Trophoblast cell (in vitro differentiated cells and primary cell): ENCODE results near the gene BAZ1B.
"Not testable (repeated sequence)": the region's sequence is repeated elsewhere in the genome, so short reads cannot be mapped to it uniquely, and the experiment has no call there.

Experiments used
- DNase-seq, 2 donors: peaks; one replicate each; pipeline ENCODE4 v3.0.0-alpha.2; 2016
- H2AFZ ChIP-seq: 2 replicates; pipeline ENCODE4 v1.6.1; 2013; ENCODE audit warnings: low read length, moderate library complexity, mild to moderate bottlenecking; ENCODE audit not compliant: insufficient read depth, poor library complexity
- H2AK5ac ChIP-seq: 2 replicates; pipeline ENCODE4 v1.6.1; 2013; ENCODE audit warnings: mild to moderate bottlenecking, low read length
- H2BK120ac ChIP-seq: 2 replicates; pipeline ENCODE4 v1.6.1; 2013; ENCODE audit warnings: low read length, mild to moderate bottlenecking, moderate library complexity; ENCODE audit not compliant: insufficient read depth, poor library complexity
- H2BK12ac ChIP-seq: 2 replicates; pipeline ENCODE4 v1.6.1; 2013; ENCODE audit warnings: mild to moderate bottlenecking, low read length, moderate library complexity
- H2BK5ac ChIP-seq: 2 replicates; pipeline ENCODE4 v1.6.1; 2013; ENCODE audit warnings: low read length, low read depth, moderate library complexity, mild to moderate bottlenecking; ENCODE audit not compliant: poor library complexity
- H3K14ac ChIP-seq: 2 replicates; pipeline ENCODE4 v1.6.1; 2013; ENCODE audit warnings: mild to moderate bottlenecking, low read length
- H3K18ac ChIP-seq: 2 replicates; pipeline ENCODE4 v1.6.1; 2013; ENCODE audit warnings: mild to moderate bottlenecking, low read length
- H3K23ac ChIP-seq: 2 replicates; pipeline ENCODE4 v1.6.1; 2013; ENCODE audit warnings: low read length
- H3K27ac ChIP-seq: 2 replicates; pipeline ENCODE4 v1.5.1; 2013; ENCODE audit warnings: low read depth, mild to moderate bottlenecking, inconsistent platforms, low read length, moderate library complexity
- H3K27me3 ChIP-seq: 2 replicates; pipeline ENCODE4 v1.6.1; 2013; ENCODE audit warnings: inconsistent platforms, mild to moderate bottlenecking, low read length, moderate library complexity; ENCODE audit not compliant: insufficient read depth
- H3K36me3 ChIP-seq, 2 experiments: 1 replicate in 1 of 2; 2 replicates in 1 of 2; pipeline ENCODE4 v1.6.1; 2013; ENCODE audit warnings: low read length in 2 of 2, mild to moderate bottlenecking in 2 of 2, moderate library complexity in 1 of 2; ENCODE audit not compliant: insufficient read depth in 2 of 2, control insufficient read depth in 1 of 2
- H3K4ac ChIP-seq: 2 replicates; pipeline ENCODE4 v1.6.1; 2013; ENCODE audit warnings: low read depth, mild to moderate bottlenecking, low read length, moderate library complexity
- H3K4me1 ChIP-seq, 2 experiments: 1 replicate in 1 of 2; 2 replicates in 1 of 2; pipeline ENCODE4 v1.6.1; 2013; ENCODE audit warnings: low read length in 2 of 2, mild to moderate bottlenecking in 2 of 2, moderate library complexity in 1 of 2; ENCODE audit not compliant: insufficient read depth in 2 of 2, control insufficient read depth in 1 of 2
- H3K4me2 ChIP-seq: 2 replicates; pipeline ENCODE4 v1.6.1; 2013; ENCODE audit warnings: inconsistent platforms, mild to moderate bottlenecking, low read length, moderate library complexity
- H3K4me3 ChIP-seq: 2 replicates; pipeline ENCODE4 v1.5.1; 2013; ENCODE audit warnings: mild to moderate bottlenecking, low read depth, low read length, inconsistent platforms
- H3K79me1 ChIP-seq: one replicate; pipeline ENCODE4 v1.6.1; 2013; ENCODE audit warnings: low read length
- H3K79me2 ChIP-seq: 2 replicates; pipeline ENCODE4 v1.6.1; 2013; ENCODE audit warnings: low read length, mild to moderate bottlenecking; ENCODE audit not compliant: control insufficient read depth, insufficient read depth, poor library complexity
- H3K9ac ChIP-seq: 2 replicates; pipeline ENCODE4 v1.6.1; 2013; ENCODE audit warnings: mild to moderate bottlenecking, low read length
- H3K9me3 ChIP-seq: 2 replicates; pipeline ENCODE4 v1.6.1; 2013; ENCODE audit warnings: low read depth, mild to moderate bottlenecking, control low read depth, inconsistent platforms, low read length; ENCODE audit not compliant: insufficient read depth
- H4K12ac ChIP-seq: 2 replicates; pipeline ENCODE4 v1.6.1; 2013; ENCODE audit warnings: low read depth, mild to moderate bottlenecking, low read length, moderate library complexity
- H4K8ac ChIP-seq: 2 replicates; pipeline ENCODE4 v1.6.1; 2013; ENCODE audit warnings: low read depth, mild to moderate bottlenecking, low read length, moderate library complexity
- H4K91ac ChIP-seq: one replicate; pipeline ENCODE4 v1.6.1; 2013; ENCODE audit warnings: low read depth, mild to moderate bottlenecking, low read length, moderate library complexity
- WGBS: extraction: QIAGEN DNeasy Blood & Tissue Kit; methylation state at CpG from one replicate; pipeline ENCODE4 v1.1.7; 2013; ENCODE audit warnings: missing lambda C conversion rate; ENCODE audit not compliant: insufficient read length, insufficient coverage; ENCODE audit errors: extremely low coverage; 5-methylcytosine and 5-hydroxymethylcytosine counted together

The BAZ1B gene

DNA sequence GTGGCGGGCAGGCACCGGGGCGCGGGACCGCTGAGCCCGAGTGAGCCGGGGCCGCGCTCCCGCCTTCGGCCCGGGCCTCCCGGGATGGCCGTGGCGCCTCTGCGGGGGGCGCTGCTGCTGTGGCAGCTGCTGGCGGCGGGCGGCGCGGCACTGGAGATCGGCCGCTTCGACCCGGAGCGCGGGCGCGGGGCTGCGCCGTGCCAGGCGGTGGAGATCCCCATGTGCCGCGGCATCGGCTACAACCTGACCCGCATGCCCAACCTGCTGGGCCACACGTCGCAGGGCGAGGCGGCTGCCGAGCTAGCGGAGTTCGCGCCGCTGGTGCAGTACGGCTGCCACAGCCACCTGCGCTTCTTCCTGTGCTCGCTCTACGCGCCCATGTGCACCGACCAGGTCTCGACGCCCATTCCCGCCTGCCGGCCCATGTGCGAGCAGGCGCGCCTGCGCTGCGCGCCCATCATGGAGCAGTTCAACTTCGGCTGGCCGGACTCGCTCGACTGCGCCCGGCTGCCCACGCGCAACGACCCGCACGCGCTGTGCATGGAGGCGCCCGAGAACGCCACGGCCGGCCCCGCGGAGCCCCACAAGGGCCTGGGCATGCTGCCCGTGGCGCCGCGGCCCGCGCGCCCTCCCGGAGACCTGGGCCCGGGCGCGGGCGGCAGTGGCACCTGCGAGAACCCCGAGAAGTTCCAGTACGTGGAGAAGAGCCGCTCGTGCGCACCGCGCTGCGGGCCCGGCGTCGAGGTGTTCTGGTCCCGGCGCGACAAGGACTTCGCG lies 88.0 kb downstream of the BAZ1B start:
- H3K79me1 ChIP-seq = no peaks in the 10 kb centered on the region
- no peak overlapping the region for H4K12ac ChIP-seq
- H3K4me2 ChIP-seq = peak overlapping the region; percentile 85
- H2BK12ac ChIP-seq = no peak overlapping the region
- no peak overlapping the region for H3K23ac ChIP-seq
- H3K4me3 ChIP-seq = peak overlapping the region; percentile 60
- H3K18ac ChIP-seq = no peak overlapping the region
- H3K36me3 ChIP-seq = peaks cover 3 to 5% of the 10 kb centered on the region in 2 experiments
- no peak overlapping the region for H3K27ac ChIP-seq
- peaks cover 13% of the 10 kb centered on the region for H3K9me3 ChIP-seq
- H2AK5ac ChIP-seq = no peak overlapping the region
- H3K79me2 ChIP-seq = no peaks in the 10 kb centered on the region
- peaks cover 13% of the 10 kb centered on the region for H3K27me3 ChIP-seq
- peak overlapping the region; percentile 68 for H2AFZ ChIP-seq
- H3K9ac ChIP-seq = no peak overlapping the region
- no peak overlapping the region for H4K8ac ChIP-seq
- no CpG with 5 or more reads among the region's 110 CpGs for WGBS
- peaks cover 3 to 5% of the 10 kb centered on the region in 2 experiments for H3K4me1 ChIP-seq
- H4K91ac ChIP-seq = no peak overlapping the region
- H2BK5ac ChIP-seq = no peak overlapping the region
- H3K14ac ChIP-seq = no peak overlapping the region
- DNase-seq = peak; percentile 57 to 69
- no peak overlapping the region for H3K4ac ChIP-seq
- no peak overlapping the region for H2BK120ac ChIP-seq

DNA sequence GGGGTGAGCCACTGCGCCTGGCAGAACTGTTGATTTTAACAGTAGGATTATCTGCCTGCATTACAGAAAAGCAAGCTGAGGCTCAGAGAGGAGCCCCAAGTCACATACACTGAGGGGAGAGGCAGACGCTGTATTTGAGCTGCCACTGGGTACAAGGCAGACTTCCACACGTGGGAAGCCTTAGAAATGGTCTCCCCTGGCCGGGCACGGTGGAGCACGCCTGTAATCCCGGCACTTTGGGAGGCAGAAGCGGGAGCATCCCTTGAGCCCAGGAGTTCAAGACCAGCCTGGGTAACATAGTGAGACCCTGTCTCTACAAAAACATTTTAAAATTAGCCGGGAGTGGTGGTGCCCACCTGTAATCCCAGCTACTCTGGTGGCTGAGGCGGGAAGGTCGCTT lies 89.4 kb downstream of the BAZ1B start:
- no peaks in the 10 kb centered on the region for H3K79me2 ChIP-seq
- H3K9ac ChIP-seq = no peak overlapping the region
- no peak overlapping the region for H2BK12ac ChIP-seq
- peaks cover 13% of the 10 kb centered on the region for H3K9me3 ChIP-seq
- no peak overlapping the region for H2BK5ac ChIP-seq
- peaks cover 3 to 5% of the 10 kb centered on the region in 2 experiments for H3K4me1 ChIP-seq
- H3K27me3 ChIP-seq = peaks cover 13% of the 10 kb centered on the region
- H3K23ac ChIP-seq = no peak overlapping the region
- DNase-seq = no peak
- H3K4ac ChIP-seq = no peak overlapping the region
- no peak overlapping the region for H4K12ac ChIP-seq
- no CpG with 5 or more reads among the region's 11 CpGs for WGBS
- H4K8ac ChIP-seq = no peak overlapping the region
- no peak overlapping the region for H4K91ac ChIP-seq
- H3K27ac ChIP-seq = no peak overlapping the region
- no peak overlapping the region for H2AK5ac ChIP-seq
- no peak overlapping the region for H3K14ac ChIP-seq
- no peak overlapping the region for H2BK120ac ChIP-seq
- H3K18ac ChIP-seq = no peak overlapping the region
- H3K4me2 ChIP-seq = no peak overlapping the region
- no peak overlapping the region for H2AFZ ChIP-seq
- H3K36me3 ChIP-seq = no peaks in the 10 kb centered on the region
- H3K79me1 ChIP-seq = no peaks in the 10 kb centered on the region
- no peak overlapping the region for H3K4me3 ChIP-seq

DNA sequence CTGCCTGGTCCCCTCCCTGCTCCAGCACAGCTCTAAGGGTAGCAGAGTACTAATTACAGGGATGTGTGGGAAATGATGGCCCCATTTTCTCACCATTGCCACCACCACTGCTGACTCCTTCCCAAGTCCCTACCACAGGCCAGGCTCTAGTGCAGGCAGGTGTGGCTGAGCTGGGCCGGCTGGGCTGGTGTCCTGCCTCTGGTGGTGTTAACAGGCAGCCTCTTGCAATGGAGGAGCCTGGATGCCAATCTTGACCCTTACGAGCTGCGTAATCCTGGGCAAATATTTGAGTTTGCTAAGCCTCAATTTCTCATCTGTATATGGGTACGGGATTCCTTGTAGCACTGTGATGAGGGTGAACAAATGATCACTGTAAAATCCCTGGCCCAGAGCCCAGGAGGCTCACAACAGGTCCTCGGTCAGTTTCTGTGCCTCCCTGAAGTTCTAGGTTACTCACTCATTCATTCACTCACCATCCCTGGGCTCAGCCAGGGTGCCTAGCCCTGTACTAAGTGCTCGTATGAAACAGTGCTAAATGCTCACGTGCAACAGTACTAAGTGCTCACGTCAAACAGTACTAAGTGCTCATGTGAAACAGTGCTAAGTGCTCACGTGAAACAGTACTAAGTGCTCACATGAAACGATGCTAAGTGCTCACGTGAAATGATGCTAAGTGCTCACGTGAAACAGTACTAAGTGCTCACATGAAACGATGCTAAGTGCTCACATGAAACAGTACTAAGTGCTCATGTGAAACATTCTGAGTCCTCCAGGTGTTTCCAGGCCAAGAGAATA lies 90.9 kb downstream of the BAZ1B start:
- WGBS = no CpG with 5 or more reads among the region's 13 CpGs
- no peaks in the 10 kb centered on the region for H3K79me1 ChIP-seq
- H3K4ac ChIP-seq = no peak overlapping the region
- no peak overlapping the region for H4K8ac ChIP-seq
- no peak overlapping the region for H3K27ac ChIP-seq
- H4K12ac ChIP-seq = no peak overlapping the region
- no peak overlapping the region for H3K4me3 ChIP-seq
- H2AFZ ChIP-seq = no peak overlapping the region
- no peak overlapping the region for H3K23ac ChIP-seq
- no peak overlapping the region for H4K91ac ChIP-seq
- peaks cover 3 to 5% of the 10 kb centered on the region in 2 experiments for H3K4me1 ChIP-seq
- peaks cover 13% of the 10 kb centered on the region for H3K27me3 ChIP-seq
- no peak overlapping the region for H3K18ac ChIP-seq
- H2BK12ac ChIP-seq = no peak overlapping the region
- no peak overlapping the region for H2BK120ac ChIP-seq
- peak; percentile 9 to 13 for DNase-seq
- H3K9ac ChIP-seq = no peak overlapping the region
- no peak overlapping the region for H3K14ac ChIP-seq
- H2AK5ac ChIP-seq = no peak overlapping the region
- H3K9me3 ChIP-seq = peaks cover 13% of the 10 kb centered on the region
- no peaks in the 10 kb centered on the region for H3K36me3 ChIP-seq
- H3K4me2 ChIP-seq = no peak overlapping the region
- H2BK5ac ChIP-seq = no peak overlapping the region
- no peaks in the 10 kb centered on the region for H3K79me2 ChIP-seq

DNA sequence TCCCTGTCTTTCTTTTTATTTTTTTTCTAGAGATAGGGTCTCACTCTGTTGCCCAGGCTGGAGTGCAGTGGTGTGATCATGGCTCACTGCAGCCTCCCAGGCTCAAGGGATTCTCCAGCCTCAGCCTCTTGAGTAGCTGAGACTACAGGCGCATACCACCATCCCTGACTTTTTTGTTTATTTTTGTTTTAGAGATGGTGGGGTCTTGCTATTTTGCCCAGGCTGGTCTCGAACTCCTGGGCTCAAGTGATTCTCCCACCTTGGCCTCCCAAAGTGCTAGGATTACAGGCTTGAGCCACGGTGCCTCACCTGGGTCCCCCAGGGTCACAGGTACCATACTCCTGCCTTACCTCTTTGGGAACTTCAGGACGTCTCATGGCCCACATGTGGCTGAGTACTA lies 91.6 kb downstream of the BAZ1B start:
- H2BK120ac ChIP-seq, H2BK5ac ChIP-seq, H4K8ac ChIP-seq, H2BK12ac ChIP-seq, H3K23ac ChIP-seq, H3K36me3 ChIP-seq, H3K27ac ChIP-seq, H3K4ac ChIP-seq, H2AK5ac ChIP-seq, H4K12ac ChIP-seq, H3K4me2 ChIP-seq, H3K4me1 ChIP-seq, H3K4me3 ChIP-seq, H3K79me2 ChIP-seq, H3K14ac ChIP-seq, H3K18ac ChIP-seq, H3K9ac ChIP-seq, H3K79me1 ChIP-seq, H2AFZ ChIP-seq, H4K91ac ChIP-seq, DNase-seq: not testable (repeated sequence)
- H3K27me3 ChIP-seq = peaks cover 13% of the 10 kb centered on the region
- no CpG with 5 or more reads among the region's 4 CpGs for WGBS
- H3K9me3 ChIP-seq = peaks cover 13% of the 10 kb centered on the region
